Gastroesophageal sphincter (tissue), 3 donors: ENCODE measurements around the gene USP15.

Source experiments
- CTCF ChIP-seq, 4 experiments: fragments of 200-600 bp in 2 of 4; fragments of 450-650 bp in 2 of 4; sonication (generic) in 1 of 4; IDR thresholded peaks; one replicate each; pipeline ENCODE4 v1.5.1; 2017 to 2019; ENCODE audit warnings: antibody characterized with exemption in 4 of 4, mild to moderate bottlenecking in 2 of 4, moderate library complexity in 2 of 4
- EP300 ChIP-seq: sonication (generic); formaldehyde crosslinking; IDR thresholded peaks from one replicate; pipeline ENCODE4 v1.6.1; 2017; ENCODE audit warnings: antibody characterized with exemption, mild to moderate bottlenecking
- POLR2A ChIP-seq, 2 donors: fragments of 450-650 bp; IDR thresholded peaks; one replicate each; pipeline ENCODE4 v1.6.1; 2017; ENCODE audit warnings: antibody characterized with exemption in 2 of 2, mild to moderate bottlenecking in 2 of 2, moderate library complexity in 1 of 2
- POLR2AphosphoS5 ChIP-seq: sonication (generic); formaldehyde crosslinking; IDR thresholded peaks from one replicate; pipeline ENCODE4 v1.6.1; 2017; ENCODE audit warnings: antibody characterized with exemption

- TF ChIP-seq CTCF (IDR thresholded peaks at IDR 0.05) (no peak), POLR2AphosphoS5 (no peak), POLR2A (IDR thresholded peaks at IDR 0.05) (no peak), EP300 (no peak)
Measured at GRCh38 chr12:62459976-62460375, 199.8 kb downstream of the USP15 start.
